Stimulated activated CD4-positive, alpha-beta T cell treated with anti-CD3 and anti-CD28 coated beads, Interleukin-4, amount 100 ng/mL, for 24 hours (primary cell): ENCODE data around the gene ROBO1.
"Not testable (repeated sequence)": the region's sequence is repeated elsewhere in the genome, so short reads cannot be mapped to it uniquely, and the experiment has no call there.

ENCODE experiments used
- DNase-seq: peaks from one replicate; pipeline ENCODE4 v3.0.0-alpha.2; 2020

ROBO1 gene

DNA sequence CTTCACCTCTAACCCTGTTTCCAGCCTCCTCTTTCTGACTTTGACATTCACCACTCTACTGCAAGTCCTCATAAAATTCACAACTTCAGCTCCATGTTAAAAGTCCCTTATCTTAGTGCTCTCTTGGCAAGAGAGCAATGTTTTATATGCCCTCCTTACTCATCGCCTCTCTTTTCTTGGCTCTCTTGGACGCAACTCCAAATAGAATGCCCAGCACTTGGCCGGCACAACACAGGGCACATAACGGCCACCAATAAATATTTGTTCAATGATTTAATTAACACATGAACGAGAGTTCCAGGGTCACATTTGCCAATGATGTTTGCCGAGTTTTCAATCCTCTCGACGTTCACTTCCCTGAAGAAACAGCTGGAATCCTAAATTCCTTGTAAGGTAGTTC, 401.4 kb downstream of the ROBO1 start:
- DNase-seq: no peak

DNA sequence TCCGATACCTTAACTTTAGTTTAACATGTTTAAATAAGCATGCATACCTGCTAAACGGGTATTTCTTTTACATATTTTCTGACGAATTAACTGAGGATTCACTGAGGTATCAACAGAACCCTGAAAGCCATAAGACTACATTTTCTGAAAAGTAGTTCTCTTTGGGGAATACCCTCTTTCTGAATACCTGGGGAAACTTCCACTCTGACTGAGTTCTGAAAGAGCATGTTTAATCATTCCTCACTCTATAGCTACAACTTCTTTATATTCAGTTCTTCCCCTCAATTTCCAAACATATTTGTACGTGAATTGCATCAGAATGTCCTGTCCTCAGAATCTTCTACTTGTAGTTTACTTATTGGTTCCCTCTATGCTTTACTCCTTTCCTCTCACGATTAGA, 403.0 kb downstream of the ROBO1 start:
- no peak for DNase-seq

DNA sequence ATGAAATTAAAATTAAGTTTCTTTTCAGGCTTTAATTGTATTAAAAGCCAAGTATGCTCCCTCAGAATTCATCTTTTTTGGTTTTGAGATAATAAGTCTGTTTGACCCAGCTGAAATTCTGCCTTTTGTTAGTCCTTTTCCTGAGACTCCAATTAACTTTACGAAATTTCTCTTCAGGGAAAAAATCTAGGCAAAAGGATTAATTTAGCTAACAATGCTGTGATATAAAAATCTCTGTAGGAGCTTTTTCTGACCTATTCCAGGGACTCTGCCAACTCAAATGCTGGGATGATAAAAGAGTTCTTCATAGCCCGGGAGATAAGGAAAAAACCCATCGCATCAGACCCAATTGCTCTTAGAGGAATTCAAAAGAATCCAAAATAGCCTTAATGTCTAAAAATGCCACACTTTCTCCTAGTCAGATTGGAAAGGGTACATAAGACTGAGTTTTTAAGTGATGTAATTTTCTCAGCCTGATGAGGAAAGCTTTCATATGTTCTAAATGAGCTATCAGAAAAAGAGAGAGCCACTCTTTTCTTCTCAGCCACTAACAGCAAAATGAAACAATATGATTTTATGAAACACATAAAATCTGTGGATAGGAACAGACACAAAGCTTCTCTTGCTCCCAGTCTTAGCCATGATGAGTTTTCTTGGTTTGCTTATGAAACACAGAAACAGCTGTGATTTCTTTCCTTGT, 405.1 kb downstream of the ROBO1 start:
- DNase-seq: no peak

DNA sequence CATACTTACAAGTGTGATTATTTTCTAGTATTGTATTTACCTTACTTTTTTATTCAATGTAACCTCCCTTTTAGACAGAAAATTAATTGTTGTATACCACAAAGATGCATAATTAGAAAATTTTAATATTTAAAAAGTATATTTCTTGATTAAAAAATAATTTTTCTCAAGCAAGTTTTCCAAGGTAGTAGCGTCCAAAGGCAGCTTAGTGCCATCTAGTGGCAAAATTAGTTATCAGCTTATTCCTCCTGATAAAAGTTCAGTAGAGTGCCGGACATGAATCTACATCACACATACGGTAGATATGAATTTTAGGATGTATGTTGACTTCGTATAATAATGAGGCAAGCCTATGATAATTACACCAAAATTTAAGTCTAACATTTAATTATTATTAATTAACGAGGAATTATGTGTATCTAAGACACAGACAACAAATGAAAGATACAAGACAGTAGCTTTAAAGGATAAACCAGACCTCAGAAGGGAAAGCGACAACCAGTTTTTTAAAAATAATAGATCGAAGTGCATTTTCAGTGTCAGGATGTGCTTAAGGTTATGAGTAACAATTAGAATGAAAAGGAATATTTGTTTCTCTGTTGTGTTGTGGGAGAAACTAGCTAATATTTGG, 405.9 kb downstream of the ROBO1 start:
- no peak for DNase-seq

DNA sequence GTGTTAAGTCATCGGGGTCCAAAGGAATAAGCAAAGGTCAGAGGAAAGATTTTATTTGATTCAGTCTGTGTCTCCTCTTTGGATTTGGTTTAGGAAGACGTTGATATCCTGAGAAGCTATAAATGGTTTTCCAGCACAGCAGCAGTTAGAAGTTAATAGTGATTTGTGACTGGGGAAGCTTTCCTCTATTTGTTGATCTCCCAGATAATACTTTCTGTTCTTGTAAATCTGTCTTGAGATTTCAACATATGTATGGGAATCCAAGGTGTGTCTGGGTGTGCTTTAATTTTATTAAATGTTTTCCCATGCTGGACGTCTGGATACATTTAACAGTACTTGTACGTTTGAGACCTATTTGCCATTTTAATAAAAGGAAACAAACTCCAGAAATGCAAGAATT, 409.5 kb downstream of the ROBO1 start:
- no peak for DNase-seq

DNA sequence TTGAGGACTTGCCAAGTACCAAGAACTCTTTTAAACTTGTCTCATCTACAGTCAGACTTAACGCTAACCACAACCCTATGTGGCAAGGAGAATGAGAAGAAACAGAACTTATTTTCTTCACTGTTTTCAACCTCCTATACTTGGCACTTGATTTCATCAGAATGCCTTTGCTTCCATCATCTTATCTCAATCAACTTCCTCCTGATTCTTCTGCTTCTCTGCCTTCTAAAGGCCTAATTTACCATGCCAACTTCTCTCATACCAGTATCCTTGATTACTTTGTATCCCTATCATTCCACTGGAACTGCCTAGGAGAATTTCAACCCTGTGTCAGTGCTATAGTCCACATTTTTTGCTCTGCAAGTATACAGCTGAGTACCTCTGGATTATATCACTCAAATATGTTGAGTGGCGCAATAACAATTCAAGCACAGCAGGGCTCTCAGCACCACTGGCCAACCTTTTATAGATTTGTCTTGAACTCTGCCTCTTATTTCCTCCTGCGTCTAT, 413.6 kb downstream of the ROBO1 start:
- no peak for DNase-seq

DNA sequence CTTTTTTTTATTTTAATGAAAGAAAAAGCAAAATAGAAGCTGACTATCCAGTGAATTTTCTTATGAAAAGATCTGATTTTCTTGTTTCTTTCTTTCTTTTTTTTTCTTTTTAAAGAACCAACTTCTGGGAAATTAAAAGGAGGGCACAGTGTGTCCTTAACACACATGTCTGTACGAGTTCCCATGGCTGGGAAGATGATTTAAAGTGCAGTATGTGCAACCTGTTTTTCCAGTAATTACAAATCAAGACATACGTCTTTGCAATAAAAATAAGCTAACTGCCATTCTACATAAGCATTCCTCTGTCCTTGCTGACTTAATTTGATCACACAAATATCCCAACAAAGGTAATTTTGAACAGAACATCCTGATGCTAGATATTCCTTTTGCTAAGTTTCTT, 416.1 kb downstream of the ROBO1 start:
- no peak for DNase-seq

DNA sequence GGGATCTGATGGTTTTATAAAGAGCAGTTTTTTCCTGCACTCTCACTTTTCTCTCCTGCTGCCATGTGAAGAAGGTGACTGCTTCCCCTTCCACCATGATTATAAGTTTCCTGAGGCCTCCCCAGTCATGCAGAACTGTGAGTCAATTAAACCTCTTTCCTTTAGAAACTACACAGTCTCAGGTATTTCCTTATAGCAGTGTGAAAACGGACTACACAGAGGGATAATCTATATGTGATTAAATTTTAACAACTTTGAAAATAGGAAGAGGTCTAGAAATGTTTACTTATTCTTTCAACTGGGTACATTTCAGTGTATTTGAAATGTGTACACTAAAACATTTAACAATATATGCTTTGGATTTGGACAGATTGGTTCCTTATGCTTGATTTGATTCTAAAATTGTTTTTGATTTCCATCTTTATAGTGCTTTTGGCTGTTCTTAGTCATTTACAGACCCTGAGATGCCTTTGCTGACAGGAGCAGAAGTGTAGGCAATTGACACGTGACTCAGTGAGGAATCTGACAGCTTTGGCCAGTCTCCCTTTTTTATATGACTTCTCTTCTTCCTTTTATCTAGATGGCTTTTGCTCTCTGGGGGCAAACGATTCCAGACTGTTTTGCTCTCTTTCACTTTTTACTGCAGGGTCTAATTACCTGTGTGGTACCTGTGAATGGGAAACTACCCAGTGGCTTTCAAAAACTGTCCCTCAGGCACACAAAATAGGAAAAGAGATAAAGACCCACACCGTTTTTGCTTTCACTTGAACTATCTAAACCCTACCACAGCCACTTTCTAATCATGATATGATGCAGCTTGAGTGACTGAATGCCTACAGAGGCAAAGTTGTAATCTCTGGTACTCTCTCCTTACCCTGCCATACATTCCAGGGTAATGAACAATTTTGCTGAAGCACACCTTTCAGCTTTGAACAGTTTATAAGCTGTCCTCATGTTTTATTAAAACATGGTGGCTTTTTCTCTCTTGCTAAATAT, 422.6 kb downstream of the ROBO1 start:
- no peak for DNase-seq

DNA sequence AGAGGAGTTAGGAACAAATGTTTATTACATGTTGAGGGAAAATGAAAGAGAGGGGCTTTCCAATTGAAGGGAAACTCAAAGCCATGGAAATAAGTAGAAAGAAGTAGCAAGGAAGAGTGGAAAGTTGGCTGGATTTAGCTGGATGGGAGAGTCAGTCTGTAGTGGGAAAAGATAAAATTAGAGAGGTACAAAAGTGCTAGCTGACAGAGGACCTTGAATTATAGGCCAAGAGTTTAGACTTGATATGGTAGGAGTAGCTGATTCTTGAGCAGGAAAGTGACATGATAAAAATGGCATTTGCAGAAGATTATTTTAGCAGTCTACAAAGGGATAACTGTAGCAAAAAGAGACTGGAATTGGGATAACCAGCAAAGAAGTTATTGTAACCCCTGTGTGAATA, 425.8 kb downstream of the ROBO1 start:
- DNase-seq: no peak

DNA sequence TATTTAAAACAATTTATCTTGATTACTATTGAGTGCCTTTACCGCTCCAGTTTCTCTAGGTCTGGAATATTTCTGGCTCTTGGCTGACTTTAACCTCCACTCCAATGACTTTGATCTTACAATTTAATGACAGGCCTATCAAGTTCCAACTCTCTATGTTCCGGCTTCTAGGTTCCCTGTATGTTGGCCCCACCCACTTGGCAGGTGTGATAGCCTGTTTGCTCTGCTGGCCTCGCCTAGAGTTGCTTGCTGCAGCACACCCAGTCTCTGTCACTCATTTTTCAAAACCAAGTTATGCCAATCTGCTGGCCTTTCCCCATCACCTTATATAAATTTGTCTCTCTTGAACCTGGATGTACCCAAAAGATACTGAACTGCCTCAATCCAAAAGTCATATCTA, 428.0 kb downstream of the ROBO1 start:
- no peak for DNase-seq

DNA sequence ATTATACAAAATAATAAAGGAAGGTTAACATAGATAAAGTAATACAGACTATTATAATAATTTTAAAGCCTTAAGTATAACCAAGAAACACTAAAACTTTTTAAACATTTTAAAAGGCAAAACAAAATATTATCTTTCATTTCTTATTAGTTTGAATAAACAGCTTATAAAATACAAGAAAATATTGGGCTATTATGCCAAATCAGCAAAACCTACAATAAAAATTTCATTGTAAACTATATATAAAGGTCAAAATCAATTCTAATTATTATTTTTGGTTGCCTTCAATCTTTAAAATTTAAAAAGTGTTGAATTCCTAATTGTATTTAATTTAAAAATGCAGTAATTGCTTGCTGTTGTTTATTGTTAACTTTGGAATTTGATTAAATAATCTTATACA, 430.0 kb downstream of the ROBO1 start:
- DNase-seq: no peak

DNA sequence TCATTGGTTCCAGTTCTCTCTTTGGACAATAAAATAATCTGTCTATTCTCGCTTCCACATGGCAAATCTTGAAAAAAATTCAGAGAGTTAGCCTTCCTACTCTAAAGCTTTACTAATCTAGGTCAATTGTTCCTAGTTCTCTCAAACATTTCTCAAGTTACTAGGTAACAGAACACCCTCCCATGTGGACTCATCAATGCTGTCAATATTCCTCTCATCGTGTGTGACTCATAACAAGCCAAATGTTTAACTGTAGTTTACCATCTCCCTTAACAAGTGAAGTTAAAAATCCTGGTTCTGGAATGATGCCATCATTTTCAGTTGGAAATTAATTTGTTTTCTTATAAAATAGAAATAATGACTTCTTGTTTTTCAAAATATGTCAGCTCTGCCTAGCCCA, 438.6 kb downstream of the ROBO1 start:
- DNase-seq: no peak

DNA sequence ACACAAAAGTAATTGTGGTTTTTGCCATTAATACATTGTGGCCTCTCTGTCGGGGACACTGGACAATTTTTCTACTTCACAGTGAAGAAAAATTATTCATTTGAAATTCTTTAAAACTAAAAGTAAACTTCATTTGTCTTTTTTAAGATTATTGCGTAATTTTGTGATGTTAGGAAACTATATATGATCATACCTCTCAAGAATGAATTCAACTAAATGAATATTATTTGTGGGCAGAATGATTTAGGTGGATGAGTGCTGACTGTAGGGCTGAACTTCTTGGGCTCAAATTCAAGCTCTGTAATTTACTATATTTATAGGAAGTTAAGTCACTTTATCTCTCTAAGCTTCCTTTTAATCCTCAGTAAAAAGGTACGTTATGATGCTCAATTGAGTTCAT, 441.2 kb downstream of the ROBO1 start:
- no peak for DNase-seq

DNA sequence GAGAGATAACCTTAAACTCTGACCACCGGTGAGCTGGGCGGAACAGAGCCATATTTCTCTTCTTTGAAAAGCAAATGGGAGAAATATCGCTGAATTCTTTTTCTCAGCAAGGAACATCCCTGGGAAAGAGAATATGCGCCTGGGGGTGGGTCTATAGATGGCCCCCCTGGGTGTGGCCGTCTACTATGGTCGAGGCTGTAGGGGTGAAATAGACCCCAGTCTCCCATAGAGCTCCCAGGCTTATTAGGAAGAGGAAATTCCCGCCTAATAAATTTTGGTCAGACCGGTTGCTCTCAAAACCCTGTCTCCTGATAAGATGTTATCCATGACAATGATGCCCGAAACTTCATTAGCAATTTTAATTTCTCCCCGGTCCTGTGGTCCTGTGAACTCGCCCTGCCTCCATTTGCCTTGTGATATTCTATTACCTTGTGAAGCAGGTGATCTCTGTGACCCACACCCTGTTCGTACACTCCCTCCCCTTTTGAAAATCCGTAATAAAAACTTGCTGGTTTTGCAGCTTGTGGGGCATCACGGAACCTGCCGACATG, 441.9 kb downstream of the ROBO1 start:
- DNase-seq: not testable (repeated sequence)

DNA sequence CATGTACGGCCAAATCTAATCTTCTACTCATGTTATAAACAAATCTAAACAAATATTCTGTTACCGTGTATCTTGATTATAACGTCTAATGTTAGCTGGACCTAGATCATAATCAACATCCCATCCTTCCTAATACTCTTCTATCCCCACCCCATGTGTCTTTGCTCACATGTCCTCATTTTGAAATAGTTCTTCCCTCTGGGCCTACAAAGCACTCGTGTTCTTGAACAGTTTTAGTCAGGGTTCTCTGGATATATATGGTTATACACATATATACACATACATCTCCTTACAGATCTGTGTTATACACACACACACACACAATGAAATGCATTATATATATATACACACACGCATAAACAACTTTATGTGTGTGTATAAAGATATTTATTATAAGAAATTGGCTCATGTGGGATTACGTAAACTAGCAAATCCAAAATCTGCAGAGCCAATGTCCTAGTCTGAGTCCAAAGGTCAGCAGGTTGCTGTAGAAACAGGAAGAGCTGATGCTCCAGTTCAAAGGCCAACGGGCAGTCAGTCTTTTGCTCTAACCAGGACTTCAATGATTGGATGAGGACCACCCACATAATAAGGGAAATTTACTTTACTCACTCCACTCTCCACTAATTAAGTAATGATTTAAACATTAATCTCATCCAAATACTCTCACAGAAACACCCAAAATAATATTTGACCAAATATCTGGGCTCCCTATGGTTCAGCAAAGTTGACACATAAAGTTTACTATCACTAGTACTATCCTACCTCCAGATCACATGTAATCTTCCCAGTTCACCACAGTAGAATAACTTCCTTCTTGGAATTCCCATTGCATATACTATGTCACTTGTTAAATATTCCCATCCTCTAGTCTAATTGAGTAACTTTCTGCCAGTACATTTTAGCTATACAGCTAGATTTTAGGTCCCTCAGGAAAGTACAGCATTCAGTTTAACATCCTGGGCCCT, 450.0 kb downstream of the ROBO1 start:
- DNase-seq: no peak

DNA sequence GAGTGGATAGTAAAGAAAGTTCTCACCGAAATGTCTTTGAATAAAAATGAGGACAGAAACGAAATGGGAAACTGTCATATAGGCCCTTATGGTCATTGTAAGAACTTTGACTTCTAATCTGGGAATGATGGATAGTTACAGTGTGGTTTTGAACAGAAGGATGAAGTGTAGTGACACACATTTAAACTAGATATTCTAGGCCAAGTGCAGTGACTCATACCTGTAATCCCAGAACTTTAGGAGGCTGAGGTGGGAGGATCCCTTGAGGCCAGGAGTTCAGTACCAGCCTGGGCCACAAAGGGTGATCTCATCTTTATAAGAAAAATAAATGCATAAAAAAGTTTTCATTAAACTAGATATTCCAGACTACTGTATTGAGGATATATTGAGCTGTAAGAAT, 452.8 kb downstream of the ROBO1 start:
- no peak for DNase-seq

DNA sequence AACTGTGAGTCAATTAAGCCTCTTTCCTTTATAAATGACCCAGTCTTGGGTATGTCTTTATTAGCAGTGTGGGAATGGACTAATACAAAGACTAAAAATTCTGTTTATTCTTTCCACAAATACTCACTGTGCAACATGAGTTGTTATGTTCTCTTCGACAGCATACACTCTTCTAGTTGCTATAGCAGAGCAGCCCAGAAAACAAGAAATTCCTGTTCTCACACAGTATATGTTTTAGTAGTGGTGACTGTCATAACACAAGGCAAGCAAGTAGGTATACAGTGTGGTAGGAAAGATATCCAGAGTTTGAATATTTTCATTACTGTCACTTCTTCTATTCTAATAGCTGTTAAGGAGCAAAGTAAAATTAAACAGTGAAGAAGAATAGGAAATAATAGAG, 453.3 kb downstream of the ROBO1 start:
- DNase-seq: no peak

DNA sequence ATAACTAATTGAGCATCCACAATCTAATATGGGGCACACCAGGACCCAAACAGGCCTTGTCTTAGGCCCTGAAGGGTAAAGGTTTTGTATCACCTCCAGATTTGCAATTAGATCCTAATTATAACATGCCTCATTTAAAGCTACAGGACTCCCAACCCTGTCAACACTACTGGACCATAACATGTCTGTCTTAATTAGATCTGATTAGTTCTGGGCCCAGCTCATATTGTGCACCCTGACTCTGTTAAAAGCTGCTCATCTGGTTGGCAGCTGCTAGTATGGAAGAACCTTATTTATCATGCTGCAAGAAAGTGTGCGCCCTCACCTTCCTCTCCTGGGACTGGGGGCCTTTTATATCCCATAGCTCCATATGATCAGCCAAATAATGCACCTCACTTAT, 457.8 kb downstream of the ROBO1 start:
- no peak for DNase-seq

DNA sequence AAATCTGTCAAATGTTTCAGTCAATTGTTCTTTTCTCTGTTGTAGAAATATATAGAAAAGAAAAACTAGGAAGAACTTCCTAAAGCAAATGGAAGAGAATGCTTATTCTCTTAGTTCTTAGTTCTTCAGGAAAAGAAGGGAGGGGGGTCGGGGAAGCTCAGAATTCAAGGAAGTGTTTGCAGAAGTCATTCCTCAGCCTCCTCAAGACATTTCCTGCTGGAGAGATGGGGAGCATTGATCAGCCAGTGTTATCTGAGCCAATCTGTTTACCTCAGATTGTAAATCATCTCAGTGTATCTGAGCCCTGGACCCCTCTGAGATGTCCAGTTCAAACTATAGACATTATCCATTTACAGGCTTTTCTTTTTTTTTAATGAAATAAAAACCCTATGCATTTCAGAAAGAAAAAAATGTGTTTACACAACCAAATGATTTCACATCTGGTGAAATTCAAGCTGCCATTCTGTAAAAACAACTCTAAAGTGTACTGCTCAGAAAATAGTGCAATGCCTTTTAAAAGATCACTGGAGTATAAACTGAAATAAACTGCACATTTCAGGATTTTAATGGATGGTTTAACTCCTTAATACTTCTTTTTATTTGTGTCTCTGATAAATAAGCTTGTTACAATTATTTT, 460.7 kb downstream of the ROBO1 start:
- no peak for DNase-seq

DNA sequence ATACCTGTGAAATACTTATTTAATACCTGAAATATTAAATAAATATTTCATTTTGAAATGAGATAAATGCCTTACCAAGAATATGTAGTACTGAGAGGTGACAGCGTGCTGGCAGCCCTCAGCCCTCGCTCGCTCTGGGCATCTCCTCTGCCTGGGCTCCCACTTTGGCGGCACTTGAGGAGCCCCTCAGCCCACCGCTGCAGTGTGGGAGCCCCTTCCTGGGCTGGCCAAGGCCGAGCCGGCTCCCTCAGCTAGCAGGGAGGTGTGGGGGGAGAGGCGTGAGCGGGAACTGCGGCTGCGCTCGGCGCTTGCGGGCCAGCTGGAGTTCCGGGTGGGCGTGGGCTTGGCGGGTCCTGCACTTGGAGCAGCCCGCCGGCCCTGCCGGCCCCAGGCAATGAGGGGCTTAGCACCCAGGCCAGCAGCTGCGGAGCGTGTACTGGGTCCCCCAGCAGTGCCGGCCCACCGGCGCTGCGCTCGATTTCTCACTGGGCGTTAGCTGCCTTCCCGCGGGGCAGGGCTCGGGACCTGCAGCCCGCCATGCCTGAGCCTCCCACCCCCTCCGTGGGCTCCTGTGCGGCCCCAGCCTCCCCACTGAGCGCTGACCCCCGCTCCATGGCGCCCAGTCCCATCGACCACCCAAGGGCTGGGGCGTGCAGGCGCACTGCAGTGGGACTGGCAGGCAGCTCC, 467.7 kb downstream of the ROBO1 start:
- not testable (repeated sequence) for DNase-seq
